Stomach smooth muscle (tissue), 2 donors: ENCODE results near the gene C5orf24.

Source experiments
- H3K27ac ChIP-seq: one replicate; pipeline ENCODE4 v1.7.0; 2013; ENCODE audit warnings: mild to moderate bottlenecking, low read length, inconsistent platforms
- H3K27me3 ChIP-seq, 2 donors: one replicate each; pipeline ENCODE4 v1.7.0; 2013; ENCODE audit warnings: low read length in 2 of 2; ENCODE audit not compliant: insufficient read depth in 2 of 2, control insufficient read depth in 1 of 2
- H3K36me3 ChIP-seq, 2 donors: one replicate each; pipeline ENCODE4 v1.7.0; 2013; ENCODE audit warnings: low read length in 2 of 2; ENCODE audit not compliant: control insufficient read depth in 2 of 2, insufficient read depth in 2 of 2
- H3K4me1 ChIP-seq: one replicate; pipeline ENCODE4 v1.7.0; 2013; ENCODE audit warnings: low read length; ENCODE audit not compliant: control insufficient read depth, insufficient read depth
- H3K4me3 ChIP-seq, 2 donors: one replicate each; pipeline ENCODE4 v1.7.0; 2013; ENCODE audit warnings: low read length in 2 of 2
- H3K9ac ChIP-seq, 2 donors: one replicate each; pipeline ENCODE4 v1.7.0; 2013; ENCODE audit warnings: low read length in 2 of 2, mild to moderate bottlenecking in 1 of 2
- H3K9me3 ChIP-seq, 2 donors: one replicate each; pipeline ENCODE4 v1.7.0; 2013; ENCODE audit warnings: low read length in 2 of 2; ENCODE audit not compliant: control insufficient read depth in 2 of 2
- donor health status: healthy.
- donor health status: Pancreatic carcinoma.

Gene C5orf24

DNA sequence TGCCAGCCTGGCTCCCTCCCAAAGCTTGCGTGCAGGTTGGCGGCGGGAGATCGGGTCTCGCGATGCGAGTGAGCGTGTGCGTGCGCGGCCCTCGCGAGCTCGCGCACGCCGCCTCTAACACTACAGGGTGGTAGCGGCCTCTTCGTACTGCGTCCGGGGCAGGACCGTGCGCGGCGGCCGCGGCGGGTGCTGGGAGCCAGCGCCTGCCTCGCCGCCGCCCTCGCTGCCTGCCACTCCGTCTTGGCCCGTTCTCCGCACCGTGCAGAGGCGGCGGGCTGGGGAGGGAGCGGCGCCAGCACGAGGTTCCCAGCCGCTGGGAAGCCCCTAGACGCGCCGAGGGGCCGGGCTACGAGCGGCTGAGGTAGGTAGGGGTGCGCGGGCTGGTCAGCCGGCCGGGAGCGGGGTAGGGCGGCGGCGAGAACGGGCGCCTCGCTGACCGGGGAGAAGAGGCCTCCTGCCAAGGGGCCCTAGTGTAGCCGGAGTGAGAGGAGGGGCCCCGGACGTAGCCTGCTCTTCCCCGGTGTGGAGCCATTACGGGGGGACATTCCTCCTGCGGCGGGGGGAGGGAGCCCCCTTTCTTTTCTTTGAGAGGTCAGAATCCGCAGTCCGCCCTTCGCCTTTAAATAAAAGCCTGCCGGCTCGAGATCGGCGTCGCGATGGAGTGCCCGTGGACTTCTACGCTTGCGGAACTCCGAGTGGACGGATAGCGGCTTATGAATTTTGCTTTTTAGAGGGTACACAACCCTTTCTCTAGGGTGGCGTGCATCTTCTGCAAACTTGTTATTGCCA, at the start of gene C5orf24:
Gene C5orf24 (plus strand): TSS at position 117 of the 789 bp plus-strand sequence. CDS start 8,933 bp downstream, outside the sequence.
- H3K36me3 ChIP-seq: no peaks in the 10 kb centered on the region
- no peaks in the 10 kb centered on the region for H3K9me3 ChIP-seq
- peak within 1 kb of the TSS; percentile 86 to 93 for H3K4me3 ChIP-seq
- H3K4me1 ChIP-seq: peaks cover 14% of the 10 kb centered on the region
- peak within 1 kb of the TSS; percentile 77 to 89 for H3K9ac ChIP-seq
- H3K27me3 ChIP-seq: no peaks in the 10 kb centered on the region
- H3K27ac ChIP-seq: peak within 1 kb of the TSS; percentile 85

DNA sequence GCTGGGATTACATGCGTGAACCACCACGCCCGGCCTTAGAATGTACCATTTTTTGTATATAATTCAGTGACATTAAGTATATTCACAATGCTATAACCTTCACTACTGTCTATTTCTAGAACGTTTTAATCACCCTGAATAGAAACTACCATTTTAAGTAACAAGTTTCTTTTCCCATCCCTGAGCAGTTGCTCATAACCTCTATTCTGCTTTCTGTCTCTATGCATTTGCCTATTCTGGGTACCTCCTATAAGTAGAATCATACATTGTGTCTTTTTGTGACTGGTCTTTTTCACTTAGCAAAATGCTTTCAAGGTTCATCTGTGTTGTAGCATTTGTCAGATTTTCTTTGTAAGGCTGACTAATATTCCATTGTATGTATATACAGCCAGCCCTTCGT, 47.3 kb upstream of the C5orf24 start:
- Histone ChIP-seq H3K36me3 (peaks cover 26 to 42% of the 10 kb centered on the region in 2 donors), H3K4me3 (no peak overlapping the region), H3K4me1 (no peaks in the 10 kb centered on the region), H3K27me3 (no peaks in the 10 kb centered on the region), H3K9me3 (no peaks in the 10 kb centered on the region), H3K27ac (no peak overlapping the region), H3K9ac (no peak overlapping the region)

GRCh38 chr5:134803821-134804220, 41.9 kb upstream of the C5orf24 start:
- Histone ChIP-seq H3K27ac (no peak overlapping the region), H3K9me3 (no peaks in the 10 kb centered on the region), H3K9ac (no peak overlapping the region), H3K36me3 (peaks cover 8 to 13% of the 10 kb centered on the region in 2 donors), H3K27me3 (no peaks in the 10 kb centered on the region), H3K4me1 (no peaks in the 10 kb centered on the region), H3K4me3 (no peak overlapping the region)

- H3K27ac ChIP-seq: no peak overlapping the region
- H3K9me3 ChIP-seq: no peaks in the 10 kb centered on the region
- no peaks in the 10 kb centered on the region for H3K4me1 ChIP-seq
- H3K36me3 ChIP-seq: peaks cover 25 to 31% of the 10 kb centered on the region in 2 donors
- H3K9ac ChIP-seq: no peak overlapping the region
- no peaks in the 10 kb centered on the region for H3K27me3 ChIP-seq
- no peak overlapping the region for H3K4me3 ChIP-seq
Observed at GRCh38 chr5:134813407-134813806, 32.4 kb upstream of the C5orf24 start.

DNA sequence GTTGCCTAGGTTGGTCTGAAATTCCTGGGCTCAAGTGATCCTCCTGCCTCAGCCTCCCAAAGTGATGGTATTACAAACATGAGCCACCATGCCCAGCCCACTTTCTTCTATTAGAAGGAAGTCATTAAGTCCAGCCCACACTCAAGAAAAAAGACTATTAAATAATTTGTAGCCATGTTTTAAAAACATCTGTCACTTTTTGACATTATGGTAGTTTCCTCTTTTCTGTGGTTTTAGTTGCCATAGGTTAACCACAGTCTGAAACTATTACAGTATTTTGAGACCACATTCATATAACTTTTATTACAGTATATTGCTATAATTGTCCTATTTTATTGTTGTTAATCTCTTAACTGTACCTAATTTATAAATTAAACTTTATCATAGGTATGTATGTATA, 31.9 kb upstream of the C5orf24 start:
- H3K9me3 ChIP-seq: no peaks in the 10 kb centered on the region
- H3K27ac ChIP-seq: no peak overlapping the region
- peaks cover 27 to 33% of the 10 kb centered on the region in 2 donors for H3K36me3 ChIP-seq
- H3K4me1 ChIP-seq: no peaks in the 10 kb centered on the region
- no peak overlapping the region for H3K9ac ChIP-seq
- H3K4me3 ChIP-seq: no peak overlapping the region
- H3K27me3 ChIP-seq: no peaks in the 10 kb centered on the region

DNA sequence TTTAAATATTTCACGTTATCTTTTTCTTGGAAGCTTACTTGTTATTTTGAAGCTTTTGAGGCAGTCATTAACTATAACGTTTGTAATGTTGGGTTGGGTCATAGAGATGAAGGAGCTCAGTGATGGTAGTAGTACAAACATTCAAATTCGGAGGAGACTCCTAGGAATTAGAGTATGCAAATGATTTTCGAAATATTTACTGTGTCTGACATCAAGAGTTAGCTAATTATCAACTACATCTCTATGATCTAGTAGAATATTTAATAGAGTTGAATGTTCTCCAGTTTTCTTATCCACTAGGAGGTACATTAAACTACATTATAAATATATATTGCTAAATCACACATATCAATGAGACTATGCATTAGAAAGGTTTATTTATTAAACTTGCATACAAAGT, 28.8 kb upstream of the C5orf24 start:
- H3K4me3 ChIP-seq: no peak overlapping the region
- H3K36me3 ChIP-seq: peaks cover 24 to 29% of the 10 kb centered on the region in 2 donors
- H3K27ac ChIP-seq: no peak overlapping the region
- H3K9me3 ChIP-seq: no peaks in the 10 kb centered on the region
- no peaks in the 10 kb centered on the region for H3K4me1 ChIP-seq
- no peak overlapping the region for H3K9ac ChIP-seq
- no peaks in the 10 kb centered on the region for H3K27me3 ChIP-seq

- H3K4me3 ChIP-seq: no peak overlapping the region
Observed at GRCh38 chr5:134818776-134819175, 27.0 kb upstream of the C5orf24 start.

DNA sequence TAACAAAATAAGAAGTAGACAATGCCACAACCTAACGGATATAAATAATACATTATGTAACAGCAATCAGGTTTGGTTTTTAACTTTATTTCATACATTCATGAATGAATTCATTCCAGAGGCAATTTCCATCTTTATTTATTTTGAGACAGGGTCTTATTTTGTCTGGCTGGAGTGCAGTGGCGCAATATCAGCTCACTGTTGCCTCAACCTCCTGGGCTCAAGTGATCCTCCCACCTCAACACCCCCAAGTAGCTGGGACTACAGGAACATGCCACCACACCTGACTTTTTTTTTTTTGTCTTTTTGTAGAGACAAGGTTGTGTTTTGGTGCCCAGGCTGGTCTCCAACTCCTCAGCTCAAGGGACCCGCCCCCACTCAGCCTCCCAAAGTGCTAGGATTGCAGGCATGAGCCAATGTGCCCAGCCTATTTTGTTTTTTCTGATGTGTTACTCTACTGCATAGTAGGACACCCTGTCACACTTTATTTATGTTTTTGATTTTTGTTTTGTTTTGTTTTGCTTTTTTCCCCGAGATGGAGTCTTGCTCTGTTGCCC, 26.3 kb upstream of the C5orf24 start:
- Histone ChIP-seq H3K9me3 (no peaks in the 10 kb centered on the region), H3K36me3 (peaks cover 19 to 28% of the 10 kb centered on the region in 2 donors), H3K4me3 (no peak overlapping the region), H3K27ac (no peak overlapping the region), H3K4me1 (no peaks in the 10 kb centered on the region), H3K9ac (no peak overlapping the region), H3K27me3 (no peaks in the 10 kb centered on the region)

More at GRCh38 chr5:134818776-134819175, 27.0 kb upstream of the C5orf24 start:
- H3K9ac ChIP-seq: no peak overlapping the region
- no peaks in the 10 kb centered on the region for H3K27me3 ChIP-seq
- H3K27ac ChIP-seq: no peak overlapping the region
- no peaks in the 10 kb centered on the region for H3K9me3 ChIP-seq
- no peaks in the 10 kb centered on the region for H3K4me1 ChIP-seq
- H3K36me3 ChIP-seq: peaks cover 23 to 28% of the 10 kb centered on the region in 2 donors

DNA sequence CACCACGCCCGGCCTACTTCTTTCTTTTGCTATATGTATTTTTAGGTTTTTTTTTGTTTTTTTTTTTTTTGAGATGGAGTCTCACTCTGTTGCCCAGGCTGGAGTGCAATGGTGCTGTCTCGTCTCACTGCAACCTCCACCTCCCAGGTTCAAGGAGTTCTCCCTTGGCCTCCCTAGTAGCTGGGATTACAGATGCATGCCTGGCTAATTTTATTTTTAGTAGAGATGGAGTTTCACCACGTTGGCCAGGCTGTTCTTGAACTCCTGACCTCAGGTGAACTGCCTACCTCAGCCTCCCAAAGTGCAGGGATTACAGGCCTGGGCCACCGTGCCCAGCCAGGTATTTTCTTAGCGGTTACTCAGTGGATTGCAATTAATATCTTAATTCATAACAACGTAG, 23.9 kb upstream of the C5orf24 start:
- Histone ChIP-seq H3K4me1 (no peaks in the 10 kb centered on the region), H3K27me3 (no peaks in the 10 kb centered on the region), H3K27ac (no peak overlapping the region), H3K4me3 (no peak overlapping the region), H3K9me3 (no peaks in the 10 kb centered on the region), H3K9ac (no peak overlapping the region), H3K36me3 (peaks cover 20 to 21% of the 10 kb centered on the region in 2 donors)

DNA sequence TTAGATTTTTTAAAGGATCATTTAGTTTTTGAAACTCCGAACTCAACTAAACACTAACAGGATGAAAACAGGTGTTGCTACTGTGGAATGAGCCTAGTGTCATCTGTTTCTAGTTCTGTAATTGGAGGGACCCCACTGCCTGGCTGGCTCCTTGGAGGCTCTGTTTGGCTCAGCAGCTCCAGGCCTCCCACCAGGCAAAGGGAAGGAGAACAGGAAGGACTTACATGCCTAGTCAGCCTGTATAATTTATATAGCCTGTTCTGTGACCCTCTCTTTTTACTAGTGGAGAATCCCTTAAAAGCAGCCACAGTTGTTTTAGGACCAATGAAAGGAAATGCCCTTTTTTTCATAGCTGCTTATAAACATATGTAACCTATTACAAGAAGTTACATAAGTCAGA, 21.1 kb upstream of the C5orf24 start:
- Histone ChIP-seq H3K36me3 (peaks cover 11 to 14% of the 10 kb centered on the region in 2 donors), H3K4me1 (no peaks in the 10 kb centered on the region), H3K4me3 (no peak overlapping the region), H3K27ac (no peak overlapping the region), H3K9ac (no peak overlapping the region), H3K9me3 (no peaks in the 10 kb centered on the region), H3K27me3 (no peaks in the 10 kb centered on the region)

DNA sequence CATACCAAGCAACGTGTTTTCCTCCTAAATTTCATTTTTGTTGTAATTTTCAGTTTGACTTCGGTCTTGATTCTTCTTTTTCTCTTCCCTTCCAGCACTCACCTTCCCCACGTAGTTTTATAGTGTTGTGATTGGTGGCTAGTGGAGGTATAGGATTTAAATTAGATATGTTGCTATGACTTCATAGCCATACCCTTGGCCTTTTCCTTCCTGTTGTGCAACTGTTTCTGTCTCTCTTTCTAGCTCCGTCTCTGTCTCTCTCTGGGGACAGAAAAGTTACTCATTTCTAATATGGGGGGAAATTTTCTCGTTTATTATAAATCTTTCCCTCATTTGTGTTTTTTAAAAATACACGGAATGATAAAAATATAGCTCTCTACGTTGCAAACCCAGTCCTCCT, 20.6 kb upstream of the C5orf24 start:
- no peaks in the 10 kb centered on the region for H3K27me3 ChIP-seq
- no peak overlapping the region for H3K4me3 ChIP-seq
- H3K36me3 ChIP-seq: peaks cover 11 to 14% of the 10 kb centered on the region in 2 donors
- no peaks in the 10 kb centered on the region for H3K9me3 ChIP-seq
- H3K4me1 ChIP-seq: no peaks in the 10 kb centered on the region
- H3K27ac ChIP-seq: no peak overlapping the region
- no peak overlapping the region for H3K9ac ChIP-seq
